22Rv1 (cell line): Measurements from ENCODE around the gene CES5A.

Source experiments
- H3K27ac ChIP-seq: fragments of 450-650 bp; 2 replicates; pipeline ENCODE4 v1.5.1; 2017
- ZFX ChIP-seq: fragments of 450-650 bp; IDR thresholded peaks from 2 replicates; pipeline ENCODE4 v1.6.1; 2017; ENCODE audit warnings: antibody characterized with exemption, borderline replicate concordance
- TF ChIP-seq, protein P1 (sequence below): fragments of 450-650 bp; IDR thresholded peaks from 2 replicates; pipeline ENCODE4 v1.5.1; 2017; ENCODE audit warnings: mild to moderate bottlenecking

The CES5A gene

DNA sequence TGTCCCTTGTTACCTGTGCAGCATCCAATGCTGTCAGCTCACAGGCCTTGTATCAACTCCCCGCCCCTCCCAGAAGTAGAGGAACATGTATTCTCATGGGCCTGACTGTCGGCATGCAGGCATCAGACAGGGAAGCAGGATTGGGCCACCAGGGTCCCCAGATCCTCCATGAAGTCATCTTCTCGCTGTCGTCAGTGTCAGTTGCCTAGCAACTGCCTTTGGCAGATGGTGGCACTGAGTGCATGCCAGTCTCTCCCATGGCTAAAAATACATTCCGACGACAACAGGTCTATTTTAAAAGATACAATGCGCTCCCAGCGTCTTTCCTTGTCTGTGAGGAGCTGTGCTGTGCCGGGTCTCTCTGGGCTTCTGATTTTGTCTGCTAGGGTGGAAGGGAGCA lies 36.8 kb upstream of the CES5A start:
- no peak overlapping the region for H3K27ac ChIP-seq

GRCh38 chr16:55911616-55912015 lies 36.4 kb upstream of the CES5A start:
- TF ChIP-seq, protein P1, sequence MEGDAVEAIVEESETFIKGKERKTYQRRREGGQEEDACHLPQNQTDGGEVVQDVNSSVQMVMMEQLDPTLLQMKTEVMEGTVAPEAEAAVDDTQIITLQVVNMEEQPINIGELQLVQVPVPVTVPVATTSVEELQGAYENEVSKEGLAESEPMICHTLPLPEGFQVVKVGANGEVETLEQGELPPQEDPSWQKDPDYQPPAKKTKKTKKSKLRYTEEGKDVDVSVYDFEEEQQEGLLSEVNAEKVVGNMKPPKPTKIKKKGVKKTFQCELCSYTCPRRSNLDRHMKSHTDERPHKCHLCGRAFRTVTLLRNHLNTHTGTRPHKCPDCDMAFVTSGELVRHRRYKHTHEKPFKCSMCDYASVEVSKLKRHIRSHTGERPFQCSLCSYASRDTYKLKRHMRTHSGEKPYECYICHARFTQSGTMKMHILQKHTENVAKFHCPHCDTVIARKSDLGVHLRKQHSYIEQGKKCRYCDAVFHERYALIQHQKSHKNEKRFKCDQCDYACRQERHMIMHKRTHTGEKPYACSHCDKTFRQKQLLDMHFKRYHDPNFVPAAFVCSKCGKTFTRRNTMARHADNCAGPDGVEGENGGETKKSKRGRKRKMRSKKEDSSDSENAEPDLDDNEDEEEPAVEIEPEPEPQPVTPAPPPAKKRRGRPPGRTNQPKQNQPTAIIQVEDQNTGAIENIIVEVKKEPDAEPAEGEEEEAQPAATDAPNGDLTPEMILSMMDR = no peak
- no peak for TF ChIP-seq ZFX
- no peak overlapping the region for H3K27ac ChIP-seq

More for the DNA sequence above, 36.8 kb upstream of the CES5A start:
- TF ChIP-seq ZFX = no peak
- TF ChIP-seq, protein P1 = no peak

GRCh38 chr16:55909876-55910275 lies 34.7 kb upstream of the CES5A start:
- no peak overlapping the region for H3K27ac ChIP-seq
- TF ChIP-seq ZFX = no peak
- TF ChIP-seq, protein P1 = no peak

DNA sequence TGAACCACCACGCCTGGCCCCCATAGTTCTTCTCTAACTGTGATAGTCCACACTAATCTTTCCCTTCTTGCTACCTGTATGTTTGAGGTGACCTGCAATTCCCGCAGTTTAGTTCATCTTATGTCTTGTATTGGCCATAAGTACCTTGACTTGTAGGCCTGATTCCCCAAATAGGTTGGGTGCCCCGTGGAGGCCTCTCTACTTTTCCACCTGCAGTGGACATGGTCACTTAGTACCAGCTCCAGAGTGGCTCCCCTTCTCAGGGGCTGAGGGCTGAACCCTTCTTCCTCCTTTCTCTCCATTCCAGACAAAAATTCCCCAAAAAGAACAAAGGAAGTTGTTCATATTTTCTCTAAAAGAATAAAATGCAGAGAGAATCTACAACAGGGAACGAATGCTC lies 33.5 kb upstream of the CES5A start:
- no peak overlapping the region for H3K27ac ChIP-seq
- TF ChIP-seq, protein P1 = no peak
- TF ChIP-seq ZFX = no peak

DNA sequence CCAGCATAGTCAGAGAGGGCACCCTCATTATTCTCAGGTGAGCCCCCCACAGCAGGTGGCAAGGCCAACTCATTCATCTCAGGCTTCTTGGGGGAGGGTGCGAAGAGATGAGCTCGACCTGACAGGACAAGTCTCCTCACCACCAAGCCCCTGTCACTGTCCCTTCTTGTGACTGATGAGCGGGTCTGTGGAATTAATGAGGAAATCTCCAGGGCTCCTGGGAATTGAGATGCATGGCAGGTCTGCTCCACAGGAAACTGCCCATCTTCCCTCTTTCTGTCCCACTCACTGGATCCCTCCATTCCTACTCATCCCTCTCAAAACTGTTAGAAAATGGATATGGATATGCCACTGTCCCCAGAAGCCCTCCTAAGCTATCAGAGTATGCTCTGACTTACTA lies 32.5 kb upstream of the CES5A start:
- no peak overlapping the region for H3K27ac ChIP-seq
- TF ChIP-seq, protein P1 = no peak
- no peak for TF ChIP-seq ZFX

- no peak for TF ChIP-seq ZFX
- TF ChIP-seq, protein P1 = no peak
- H3K27ac ChIP-seq = no peak overlapping the region
These were observed 30.9 kb upstream of the CES5A start for GRCh38 chr16:55906123-55906522.

GRCh38 chr16:55905651-55906050 lies 30.5 kb upstream of the CES5A start:
- H3K27ac ChIP-seq = no peak overlapping the region
- TF ChIP-seq ZFX = no peak
- TF ChIP-seq, protein P1 = no peak
